WTC11 (cell line): Measurements from ENCODE around the gene NPIPA5. TPM values are rescaled to one million over a fixed set of nuclear protein-coding genes. Genes with fewer than 3 reads are reported as not detected.

Experiments used
- ATAC-seq: fragments of 200-7000 bp; cut with Tn5 transposase; 2 replicates; pipeline ENCODE4 v1.10.0; 2021; ENCODE audit warnings: mild to moderate bottlenecking, moderate library complexity
- CTCF ChIA-PET: fragments of 300-600 bp; sonication (Branson Sonifier 250); formaldehyde crosslinking; loops from one replicate; lab custom pipeline; 2021; ENCODE audit warnings: antibody characterized with exemption; lab: Charles Lee
- POLR2A ChIA-PET: fragments of 350-600 bp; sonication (Branson Sonifier 250); formaldehyde crosslinking; loops from one replicate; lab custom pipeline; 2021; ENCODE audit warnings: antibody characterized with exemption; lab: Charles Lee
- DNase-seq: peaks from one replicate; pipeline ENCODE4 v3.0.0; 2021; ENCODE audit warnings: low spot score
- H3K27ac Mint-ChIP-seq: 2 replicates; pipeline ENCODE4 v1.8.0; 2021; ENCODE audit warnings: mixed read lengths
- H3K27me3 Mint-ChIP-seq: 2 replicates; pipeline ENCODE4 v1.8.0; 2021; ENCODE audit warnings: low read depth, mild to moderate bottlenecking, moderate library complexity, mixed read lengths
- H3K36me3 Mint-ChIP-seq: 2 replicates; pipeline ENCODE4 v1.8.0; 2021; ENCODE audit warnings: mixed read lengths
- H3K4me1 Mint-ChIP-seq: 2 replicates; pipeline ENCODE4 v1.8.0; 2022; ENCODE audit warnings: mixed read lengths
- H3K4me3 Mint-ChIP-seq: 2 replicates; pipeline ENCODE4 v1.8.0; 2021; ENCODE audit warnings: mild to moderate bottlenecking, moderate library complexity, mixed read lengths
- H3K9me3 Mint-ChIP-seq: 2 replicates; pipeline ENCODE4 v1.8.0; 2021; ENCODE audit warnings: mixed read lengths
- ATF1 ChIP-seq: sonication (generic); formaldehyde crosslinking; IDR thresholded peaks from 2 replicates; pipeline ENCODE4 v1.8.1; 2023; ENCODE audit warnings: mild to moderate bottlenecking, moderate library complexity, missing genetic modification reagents
- FOXJ3 ChIP-seq: sonication (generic); formaldehyde crosslinking; IDR thresholded peaks from 2 replicates; pipeline ENCODE4 v1.9.0; 2021; ENCODE audit warnings: missing genetic modification reagents, mild to moderate bottlenecking, borderline replicate concordance
- IRF2 ChIP-seq: sonication (generic); formaldehyde crosslinking; IDR thresholded peaks from 2 replicates; pipeline ENCODE4 v1.8.0; 2022; ENCODE audit warnings: low read depth, missing genetic modification reagents, borderline replicate concordance
- OVOL2 ChIP-seq: fragments of 250-450 bp; sonication (Bioruptor Pico); IDR thresholded peaks from 2 replicates; pipeline ENCODE4 v1.9.0; 2021; ENCODE audit warnings: mild to moderate bottlenecking, borderline replicate concordance
- SMAD4 ChIP-seq: sonication (generic); formaldehyde crosslinking; IDR thresholded peaks from 2 replicates; pipeline ENCODE4 v1.8.0; 2022; ENCODE audit warnings: mild to moderate bottlenecking, missing genetic modification reagents
- SOX15 ChIP-seq: fragments of 250-450 bp; sonication (Bioruptor Pico); IDR thresholded peaks from 2 replicates; pipeline ENCODE4 v1.9.0; 2021; ENCODE audit warnings: mild to moderate bottlenecking
- TEAD1 ChIP-seq: sonication (generic); formaldehyde crosslinking; IDR thresholded peaks from 2 replicates; pipeline ENCODE4 v1.8.0; 2022; ENCODE audit warnings: mild to moderate bottlenecking, missing genetic modification reagents
- ZNF121 ChIP-seq: sonication (generic); formaldehyde crosslinking; IDR thresholded peaks from 2 replicates; pipeline ENCODE4 v1.8.0; 2023; ENCODE audit warnings: missing genetic modification reagents
- ZNF232 ChIP-seq: sonication (generic); formaldehyde crosslinking; IDR thresholded peaks from 2 replicates; pipeline ENCODE4 v1.8.0; 2022; ENCODE audit warnings: mild to moderate bottlenecking, missing genetic modification reagents
- ZNF263 ChIP-seq: sonication (generic); formaldehyde crosslinking; IDR thresholded peaks from 2 replicates; pipeline ENCODE4 v1.8.1; 2022; ENCODE audit warnings: low read depth, mild to moderate bottlenecking, moderate library complexity, missing genetic modification reagents
- ZNF317 ChIP-seq: sonication (generic); formaldehyde crosslinking; IDR thresholded peaks from 2 replicates; pipeline ENCODE4 v1.8.1; 2023; ENCODE audit warnings: low read depth, mild to moderate bottlenecking, moderate library complexity, missing genetic modification reagents, borderline replicate concordance
- ZNF423 ChIP-seq: fragments of 250-450 bp; sonication (Bioruptor Pico); IDR thresholded peaks from 2 replicates; pipeline ENCODE4 v2.1.2; 2022; ENCODE audit warnings: mild to moderate bottlenecking, moderate library complexity
- total RNA-seq: library from RNA; stranded (reverse); gene quantifications from 3 replicates; pipeline ENCODE4 v1.2.3, GENCODE V29; 2021
- TF ChIP-seq, protein P1 (sequence below): sonication (generic); formaldehyde crosslinking; IDR thresholded peaks from 2 replicates; pipeline ENCODE4 v1.8.0; 2023; ENCODE audit warnings: missing genetic modification reagents, mild to moderate bottlenecking, borderline replicate concordance
- TF ChIP-seq, protein P2 (sequence below): sonication (generic); formaldehyde crosslinking; IDR thresholded peaks from 2 replicates; pipeline ENCODE4 v1.8.1; 2023; ENCODE audit warnings: mild to moderate bottlenecking, missing genetic modification reagents, borderline replicate concordance
- TF ChIP-seq, protein P3 (sequence below): sonication (generic); formaldehyde crosslinking; IDR thresholded peaks from 2 replicates; pipeline ENCODE4 v1.8.1; 2023; ENCODE audit warnings: mild to moderate bottlenecking, moderate library complexity, missing genetic modification reagents
- TF ChIP-seq, protein P4 (sequence below): fragments of 250-450 bp; sonication (Bioruptor Pico); IDR thresholded peaks from 2 replicates; pipeline ENCODE4 v1.9.0; 2021; ENCODE audit warnings: mild to moderate bottlenecking
- TF ChIP-seq, protein P5 (sequence below): fragments of 200-600 bp; IDR thresholded peaks from 2 replicates; pipeline ENCODE4 v1.8.0; 2022; ENCODE audit warnings: antibody characterized with exemption
- TF ChIP-seq, protein P6 (sequence below): sonication (generic); formaldehyde crosslinking; IDR thresholded peaks from 2 replicates; pipeline ENCODE4 v1.8.0; 2022; ENCODE audit warnings: mild to moderate bottlenecking, missing genetic modification reagents
- TF ChIP-seq, protein P7 (sequence below): fragments of 250-450 bp; sonication (Bioruptor Pico); conservative IDR thresholded peaks from 2 replicates; pipeline ENCODE4 v1.9.0; 2021; ENCODE audit warnings: mild to moderate bottlenecking
- TF ChIP-seq, protein P8 (sequence below): sonication (generic); formaldehyde crosslinking; IDR thresholded peaks from 2 replicates; pipeline ENCODE4 v1.8.0; 2023; ENCODE audit warnings: missing genetic modification reagents

Gene NPIPA5
- total RNA-seq, 1 experiment from 2014 or later = 9.1 TPM

DNA sequence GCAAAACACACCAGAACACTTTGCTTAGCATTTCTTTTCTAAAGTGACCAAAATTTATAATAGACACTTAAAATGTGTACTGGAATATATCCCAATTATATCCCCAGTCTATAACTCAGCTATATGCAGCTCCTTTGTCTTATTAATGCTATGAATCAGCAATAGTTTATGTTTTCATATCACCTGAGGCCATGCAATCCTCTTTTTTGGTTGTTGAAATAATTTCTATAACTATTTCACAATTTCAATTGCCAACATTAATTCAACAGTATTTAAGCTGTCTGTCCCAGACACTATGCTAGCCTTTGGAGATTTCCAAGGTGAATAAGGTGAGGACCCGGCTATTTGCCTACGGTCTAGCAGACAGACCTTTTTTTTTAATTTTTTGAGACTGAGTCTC is 39.1 kb upstream of the NPIPA5 start (continued):
- TF ChIP-seq, protein P1, sequence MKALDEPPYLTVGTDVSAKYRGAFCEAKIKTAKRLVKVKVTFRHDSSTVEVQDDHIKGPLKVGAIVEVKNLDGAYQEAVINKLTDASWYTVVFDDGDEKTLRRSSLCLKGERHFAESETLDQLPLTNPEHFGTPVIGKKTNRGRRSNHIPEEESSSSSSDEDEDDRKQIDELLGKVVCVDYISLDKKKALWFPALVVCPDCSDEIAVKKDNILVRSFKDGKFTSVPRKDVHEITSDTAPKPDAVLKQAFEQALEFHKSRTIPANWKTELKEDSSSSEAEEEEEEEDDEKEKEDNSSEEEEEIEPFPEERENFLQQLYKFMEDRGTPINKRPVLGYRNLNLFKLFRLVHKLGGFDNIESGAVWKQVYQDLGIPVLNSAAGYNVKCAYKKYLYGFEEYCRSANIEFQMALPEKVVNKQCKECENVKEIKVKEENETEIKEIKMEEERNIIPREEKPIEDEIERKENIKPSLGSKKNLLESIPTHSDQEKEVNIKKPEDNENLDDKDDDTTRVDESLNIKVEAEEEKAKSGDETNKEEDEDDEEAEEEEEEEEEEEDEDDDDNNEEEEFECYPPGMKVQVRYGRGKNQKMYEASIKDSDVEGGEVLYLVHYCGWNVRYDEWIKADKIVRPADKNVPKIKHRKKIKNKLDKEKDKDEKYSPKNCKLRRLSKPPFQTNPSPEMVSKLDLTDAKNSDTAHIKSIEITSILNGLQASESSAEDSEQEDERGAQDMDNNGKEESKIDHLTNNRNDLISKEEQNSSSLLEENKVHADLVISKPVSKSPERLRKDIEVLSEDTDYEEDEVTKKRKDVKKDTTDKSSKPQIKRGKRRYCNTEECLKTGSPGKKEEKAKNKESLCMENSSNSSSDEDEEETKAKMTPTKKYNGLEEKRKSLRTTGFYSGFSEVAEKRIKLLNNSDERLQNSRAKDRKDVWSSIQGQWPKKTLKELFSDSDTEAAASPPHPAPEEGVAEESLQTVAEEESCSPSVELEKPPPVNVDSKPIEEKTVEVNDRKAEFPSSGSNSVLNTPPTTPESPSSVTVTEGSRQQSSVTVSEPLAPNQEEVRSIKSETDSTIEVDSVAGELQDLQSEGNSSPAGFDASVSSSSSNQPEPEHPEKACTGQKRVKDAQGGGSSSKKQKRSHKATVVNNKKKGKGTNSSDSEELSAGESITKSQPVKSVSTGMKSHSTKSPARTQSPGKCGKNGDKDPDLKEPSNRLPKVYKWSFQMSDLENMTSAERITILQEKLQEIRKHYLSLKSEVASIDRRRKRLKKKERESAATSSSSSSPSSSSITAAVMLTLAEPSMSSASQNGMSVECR (CRISPR knock-in tag) = no peak
- TF ChIP-seq ZNF121 (CRISPR knock-in tag) = no peak
- no peak for TF ChIP-seq ZNF232 (CRISPR knock-in tag)
- TF ChIP-seq, protein P2, sequence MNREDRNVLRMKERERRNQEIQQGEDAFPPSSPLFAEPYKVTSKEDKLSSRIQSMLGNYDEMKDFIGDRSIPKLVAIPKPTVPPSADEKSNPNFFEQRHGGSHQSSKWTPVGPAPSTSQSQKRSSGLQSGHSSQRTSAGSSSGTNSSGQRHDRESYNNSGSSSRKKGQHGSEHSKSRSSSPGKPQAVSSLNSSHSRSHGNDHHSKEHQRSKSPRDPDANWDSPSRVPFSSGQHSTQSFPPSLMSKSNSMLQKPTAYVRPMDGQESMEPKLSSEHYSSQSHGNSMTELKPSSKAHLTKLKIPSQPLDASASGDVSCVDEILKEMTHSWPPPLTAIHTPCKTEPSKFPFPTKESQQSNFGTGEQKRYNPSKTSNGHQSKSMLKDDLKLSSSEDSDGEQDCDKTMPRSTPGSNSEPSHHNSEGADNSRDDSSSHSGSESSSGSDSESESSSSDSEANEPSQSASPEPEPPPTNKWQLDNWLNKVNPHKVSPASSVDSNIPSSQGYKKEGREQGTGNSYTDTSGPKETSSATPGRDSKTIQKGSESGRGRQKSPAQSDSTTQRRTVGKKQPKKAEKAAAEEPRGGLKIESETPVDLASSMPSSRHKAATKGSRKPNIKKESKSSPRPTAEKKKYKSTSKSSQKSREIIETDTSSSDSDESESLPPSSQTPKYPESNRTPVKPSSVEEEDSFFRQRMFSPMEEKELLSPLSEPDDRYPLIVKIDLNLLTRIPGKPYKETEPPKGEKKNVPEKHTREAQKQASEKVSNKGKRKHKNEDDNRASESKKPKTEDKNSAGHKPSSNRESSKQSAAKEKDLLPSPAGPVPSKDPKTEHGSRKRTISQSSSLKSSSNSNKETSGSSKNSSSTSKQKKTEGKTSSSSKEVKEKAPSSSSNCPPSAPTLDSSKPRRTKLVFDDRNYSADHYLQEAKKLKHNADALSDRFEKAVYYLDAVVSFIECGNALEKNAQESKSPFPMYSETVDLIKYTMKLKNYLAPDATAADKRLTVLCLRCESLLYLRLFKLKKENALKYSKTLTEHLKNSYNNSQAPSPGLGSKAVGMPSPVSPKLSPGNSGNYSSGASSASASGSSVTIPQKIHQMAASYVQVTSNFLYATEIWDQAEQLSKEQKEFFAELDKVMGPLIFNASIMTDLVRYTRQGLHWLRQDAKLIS (CRISPR knock-in tag) = no peak
- TF ChIP-seq, protein P3, sequence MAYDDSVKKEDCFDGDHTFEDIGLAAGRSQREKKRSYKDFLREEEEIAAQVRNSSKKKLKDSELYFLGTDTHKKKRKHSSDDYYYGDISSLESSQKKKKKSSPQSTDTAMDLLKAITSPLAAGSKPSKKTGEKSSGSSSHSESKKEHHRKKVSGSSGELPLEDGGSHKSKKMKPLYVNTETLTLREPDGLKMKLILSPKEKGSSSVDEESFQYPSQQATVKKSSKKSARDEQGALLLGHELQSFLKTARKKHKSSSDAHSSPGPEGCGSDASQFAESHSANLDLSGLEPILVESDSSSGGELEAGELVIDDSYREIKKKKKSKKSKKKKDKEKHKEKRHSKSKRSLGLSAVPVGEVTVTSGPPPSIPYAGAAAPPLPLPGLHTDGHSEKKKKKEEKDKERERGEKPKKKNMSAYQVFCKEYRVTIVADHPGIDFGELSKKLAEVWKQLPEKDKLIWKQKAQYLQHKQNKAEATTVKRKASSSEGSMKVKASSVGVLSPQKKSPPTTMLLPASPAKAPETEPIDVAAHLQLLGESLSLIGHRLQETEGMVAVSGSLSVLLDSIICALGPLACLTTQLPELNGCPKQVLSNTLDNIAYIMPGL = no peak

DNA sequence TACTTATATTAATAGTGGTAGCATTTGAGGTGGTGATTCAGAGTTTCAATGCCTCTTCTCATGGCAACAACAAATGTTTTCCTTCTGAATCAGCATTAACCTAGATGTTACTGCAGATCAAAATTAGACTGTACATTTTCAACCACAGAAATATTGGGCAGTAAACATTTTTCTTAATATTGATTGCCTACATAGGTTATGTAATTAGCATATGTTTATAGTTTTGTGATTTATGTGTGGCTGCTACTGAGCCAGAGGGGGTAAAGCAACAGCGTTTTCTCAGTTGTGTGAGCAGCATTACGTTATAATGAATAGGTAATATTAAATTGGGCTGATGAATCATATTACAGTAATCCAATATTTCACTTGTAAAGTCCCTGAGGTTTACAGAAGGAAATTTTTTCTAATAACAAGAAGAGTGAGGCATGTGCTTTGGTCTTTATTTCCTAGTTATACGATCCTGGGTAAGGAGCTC is 37.5 kb upstream of the NPIPA5 start:
- CTCF ChIA-PET = no interaction called here
- POLR2A ChIA-PET = no interaction called here
- no peaks in the 10 kb centered on the region for H3K4me1 Mint-ChIP-seq
- H3K27me3 Mint-ChIP-seq = no peaks in the 10 kb centered on the region
- no peak overlapping the region for H3K4me3 Mint-ChIP-seq
- H3K9me3 Mint-ChIP-seq = no peaks in the 10 kb centered on the region
- TF ChIP-seq, protein P4, sequence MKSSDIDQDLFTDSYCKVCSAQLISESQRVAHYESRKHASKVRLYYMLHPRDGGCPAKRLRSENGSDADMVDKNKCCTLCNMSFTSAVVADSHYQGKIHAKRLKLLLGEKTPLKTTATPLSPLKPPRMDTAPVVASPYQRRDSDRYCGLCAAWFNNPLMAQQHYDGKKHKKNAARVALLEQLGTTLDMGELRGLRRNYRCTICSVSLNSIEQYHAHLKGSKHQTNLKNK (CRISPR knock-in tag) = no peak
- no peak for TF ChIP-seq OVOL2 (CRISPR knock-in tag)
- TF ChIP-seq TEAD1 (CRISPR knock-in tag) = no peak
- TF ChIP-seq, protein P5, sequence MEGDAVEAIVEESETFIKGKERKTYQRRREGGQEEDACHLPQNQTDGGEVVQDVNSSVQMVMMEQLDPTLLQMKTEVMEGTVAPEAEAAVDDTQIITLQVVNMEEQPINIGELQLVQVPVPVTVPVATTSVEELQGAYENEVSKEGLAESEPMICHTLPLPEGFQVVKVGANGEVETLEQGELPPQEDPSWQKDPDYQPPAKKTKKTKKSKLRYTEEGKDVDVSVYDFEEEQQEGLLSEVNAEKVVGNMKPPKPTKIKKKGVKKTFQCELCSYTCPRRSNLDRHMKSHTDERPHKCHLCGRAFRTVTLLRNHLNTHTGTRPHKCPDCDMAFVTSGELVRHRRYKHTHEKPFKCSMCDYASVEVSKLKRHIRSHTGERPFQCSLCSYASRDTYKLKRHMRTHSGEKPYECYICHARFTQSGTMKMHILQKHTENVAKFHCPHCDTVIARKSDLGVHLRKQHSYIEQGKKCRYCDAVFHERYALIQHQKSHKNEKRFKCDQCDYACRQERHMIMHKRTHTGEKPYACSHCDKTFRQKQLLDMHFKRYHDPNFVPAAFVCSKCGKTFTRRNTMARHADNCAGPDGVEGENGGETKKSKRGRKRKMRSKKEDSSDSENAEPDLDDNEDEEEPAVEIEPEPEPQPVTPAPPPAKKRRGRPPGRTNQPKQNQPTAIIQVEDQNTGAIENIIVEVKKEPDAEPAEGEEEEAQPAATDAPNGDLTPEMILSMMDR = no peak
- no peak for TF ChIP-seq FOXJ3 (CRISPR knock-in tag)
- TF ChIP-seq, protein P6, sequence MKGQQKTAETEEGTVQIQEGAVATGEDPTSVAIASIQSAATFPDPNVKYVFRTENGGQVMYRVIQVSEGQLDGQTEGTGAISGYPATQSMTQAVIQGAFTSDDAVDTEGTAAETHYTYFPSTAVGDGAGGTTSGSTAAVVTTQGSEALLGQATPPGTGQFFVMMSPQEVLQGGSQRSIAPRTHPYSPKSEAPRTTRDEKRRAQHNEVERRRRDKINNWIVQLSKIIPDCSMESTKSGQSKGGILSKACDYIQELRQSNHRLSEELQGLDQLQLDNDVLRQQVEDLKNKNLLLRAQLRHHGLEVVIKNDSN (CRISPR knock-in tag) = no peak
- TF ChIP-seq ZNF317 (CRISPR knock-in tag) = no peak
- TF ChIP-seq, protein P7, sequence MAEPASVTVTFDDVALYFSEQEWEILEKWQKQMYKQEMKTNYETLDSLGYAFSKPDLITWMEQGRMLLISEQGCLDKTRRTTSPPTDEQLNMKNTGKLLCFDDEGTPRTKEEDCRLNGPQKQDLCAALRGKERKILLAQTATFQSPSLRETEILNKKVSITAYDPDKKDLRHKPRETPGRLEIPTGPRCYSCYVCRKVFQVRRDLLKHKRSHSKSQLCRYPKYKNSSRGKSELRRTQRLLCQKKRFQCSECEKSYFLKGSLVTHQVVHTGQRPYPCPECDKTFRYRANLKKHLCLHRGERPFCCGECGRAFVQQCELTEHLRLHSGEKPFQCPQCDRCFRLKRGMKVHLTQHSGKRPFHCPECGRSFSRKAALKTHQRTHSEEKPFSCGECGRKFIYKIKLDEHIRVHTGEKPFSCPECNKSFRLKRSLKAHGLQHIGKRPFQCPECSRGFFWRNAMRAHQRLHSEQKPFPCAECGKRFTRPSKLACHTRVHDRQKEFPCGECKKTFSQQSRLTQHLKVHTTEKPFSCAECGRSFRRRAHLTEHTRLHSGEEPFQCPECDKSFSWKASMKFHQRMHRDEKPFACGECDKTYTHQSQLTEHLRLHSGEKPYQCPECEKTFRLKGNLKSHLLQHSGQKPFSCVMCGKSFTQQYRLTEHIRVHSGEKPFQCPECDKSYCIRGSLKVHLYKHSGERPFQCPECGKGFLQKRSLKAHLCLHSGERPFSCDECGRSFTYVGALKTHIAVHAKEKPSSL = no peak
- TF ChIP-seq ZNF423 (CRISPR knock-in tag) = no peak
- TF ChIP-seq SMAD4 = no peak
- no peak for TF ChIP-seq IRF2 (CRISPR knock-in tag)
- TF ChIP-seq, protein P8, sequence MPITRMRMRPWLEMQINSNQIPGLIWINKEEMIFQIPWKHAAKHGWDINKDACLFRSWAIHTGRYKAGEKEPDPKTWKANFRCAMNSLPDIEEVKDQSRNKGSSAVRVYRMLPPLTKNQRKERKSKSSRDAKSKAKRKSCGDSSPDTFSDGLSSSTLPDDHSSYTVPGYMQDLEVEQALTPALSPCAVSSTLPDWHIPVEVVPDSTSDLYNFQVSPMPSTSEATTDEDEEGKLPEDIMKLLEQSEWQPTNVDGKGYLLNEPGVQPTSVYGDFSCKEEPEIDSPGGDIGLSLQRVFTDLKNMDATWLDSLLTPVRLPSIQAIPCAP = no peak
- no peak for TF ChIP-seq ATF1 (CRISPR knock-in tag)
- no peak for TF ChIP-seq ZNF263
- no peak for TF ChIP-seq SOX15 (CRISPR knock-in tag)
- ATAC-seq (no peak), DNase-seq (no peak)
- no peaks in the 10 kb centered on the region for H3K36me3 Mint-ChIP-seq
- H3K27ac Mint-ChIP-seq = no peak overlapping the region
